Neural progenitor cell (in vitro differentiated cells): ENCODE results near the gene CXCL3. TPM values are rescaled to one million over a fixed set of nuclear protein-coding genes. Genes with fewer than 3 reads are reported as not detected.

Experiments
- DNase-seq: peaks from one replicate; pipeline ENCODE4 v3.0.0-alpha.2; 2016; ENCODE audit warnings: low spot score
- H2AFZ ChIP-seq: fragments of 200-600 bp; sonication (generic); replicated peaks from 2 replicates; pipeline ENCODE4 v1.6.1; 2016; ENCODE audit warnings: antibody characterized with exemption
- H3F3A ChIP-seq: fragments of 200-600 bp; sonication (generic); 2 replicates; pipeline ENCODE4 v1.6.1; 2016; ENCODE audit warnings: antibody characterized with exemption, low read depth
- H3K27ac ChIP-seq: fragments of 200-600 bp; sonication (generic); 2 replicates; pipeline ENCODE4 v1.5.1; 2016; ENCODE audit warnings: mild to moderate bottlenecking
- H3K27me3 ChIP-seq: fragments of 200-600 bp; sonication (generic); 2 replicates; pipeline ENCODE4 v1.6.1; 2016; ENCODE audit warnings: mild to moderate bottlenecking, moderate library complexity
- H3K36me3 ChIP-seq: fragments of 200-600 bp; sonication (generic); 2 replicates; pipeline ENCODE4 v1.5.1; 2016
- H3K4me1 ChIP-seq: fragments of 200-600 bp; sonication (generic); 2 replicates; pipeline ENCODE4 v1.6.1; 2016; ENCODE audit warnings: mixed run types
- H3K4me2 ChIP-seq: fragments of 200-600 bp; sonication (generic); 2 replicates; pipeline ENCODE4 v1.6.1; 2016
- H3K4me3 ChIP-seq: fragments of 200-600 bp; sonication (generic); 2 replicates; pipeline ENCODE4 v1.5.1; 2016
- H3K79me2 ChIP-seq: fragments of 200-600 bp; sonication (generic); 2 replicates; pipeline ENCODE4 v1.6.1; 2016; ENCODE audit warnings: low read depth
- H3K9ac ChIP-seq: fragments of 200-600 bp; sonication (generic); 2 replicates; pipeline ENCODE4 v1.6.1; 2016
- H3K9me3 ChIP-seq: fragments of 200-600 bp; sonication (generic); 2 replicates; pipeline ENCODE4 v1.5.1; 2016; ENCODE audit warnings: low read depth
- H4K20me1 ChIP-seq: fragments of 200-600 bp; sonication (generic); 2 replicates; pipeline ENCODE4 v1.6.1; 2016; ENCODE audit warnings: low read depth
- H3K27ac Mint-ChIP-seq: 3 replicates; pipeline ENCODE4 v1.8.0; 2021; ENCODE audit warnings: mixed read lengths
- H3K27me3 Mint-ChIP-seq: 2 replicates; pipeline ENCODE4 v1.8.0; 2022; ENCODE audit warnings: low read depth, mild to moderate bottlenecking, inconsistent platforms, moderate library complexity, mixed read lengths; ENCODE audit not compliant: insufficient read depth
- H3K36me3 Mint-ChIP-seq: 3 replicates; pipeline ENCODE4 v1.8.0; 2021; ENCODE audit warnings: mixed read lengths
- H3K4me1 Mint-ChIP-seq: 3 replicates; pipeline ENCODE4 v1.8.0; 2021; ENCODE audit warnings: mixed read lengths
- H3K4me3 Mint-ChIP-seq: 3 replicates; pipeline ENCODE4 v1.8.0; 2021; ENCODE audit warnings: mild to moderate bottlenecking, moderate library complexity, mixed read lengths
- H3K9me3 Mint-ChIP-seq: 3 replicates; pipeline ENCODE4 v1.8.0; 2020; ENCODE audit warnings: mixed read lengths
- EZH2 ChIP-seq: fragments of 200-600 bp; sonication (generic); IDR thresholded peaks from 2 replicates; pipeline ENCODE4 v1.6.1; 2017; ENCODE audit warnings: antibody characterized with exemption, mild to moderate bottlenecking, moderate library complexity
- EZH2phosphoT487 ChIP-seq: fragments of 200-600 bp; sonication (generic); IDR thresholded peaks from 2 replicates; pipeline ENCODE4 v1.6.1; 2017; ENCODE audit warnings: antibody characterized with exemption
- total RNA-seq: library from RNA; depleted of rRNA; stranded (reverse); fragments of >200 nt; gene quantifications from 2 replicates; pipeline ENCODE4 v1.2.3, GENCODE V29; 2015; ENCODE audit warnings: low replicate concordance
- TF ChIP-seq, protein P1 (sequence below): fragments of 200-600 bp; sonication (generic); IDR thresholded peaks from 2 replicates; pipeline ENCODE4 v1.5.1; 2017; ENCODE audit warnings: antibody characterized with exemption, mild to moderate bottlenecking

The CXCL3 gene
- total RNA-seq, 1 donor from 2014 or later: 1.5 TPM

DNA sequence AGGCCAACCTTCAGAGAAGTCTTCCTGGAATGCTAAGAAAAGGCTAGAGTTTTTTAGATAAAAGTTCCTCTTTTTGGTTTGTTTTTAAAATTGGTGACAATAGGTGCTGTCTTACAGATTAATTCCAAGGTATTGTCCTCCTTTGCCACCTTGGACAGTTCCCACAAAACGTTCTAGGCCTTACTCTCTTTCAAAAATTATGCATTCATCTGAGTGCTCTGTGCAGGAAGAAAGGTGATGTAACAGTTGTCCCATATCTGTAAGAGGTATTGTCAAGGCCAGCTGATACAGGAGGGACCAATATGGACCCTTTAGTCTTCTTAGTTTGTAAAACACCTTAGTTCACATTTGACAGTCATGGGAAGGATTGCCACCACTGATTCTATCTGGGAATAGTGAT is 24.2 kb downstream of the CXCL3 start:
- Histone ChIP-seq H3K79me2 (no peaks in the 10 kb centered on the region), H4K20me1 (no peaks in the 10 kb centered on the region), H3K4me2 (no peak overlapping the region), H3K9ac (no peak overlapping the region), H2AFZ (no peak overlapping the region), H3K4me3 (no peak overlapping the region), H3K36me3 (no peaks in the 10 kb centered on the region), H3K27ac (no peak overlapping the region), H3K27me3 (no peaks in the 10 kb centered on the region), H3K9me3 (no peaks in the 10 kb centered on the region), H3F3A (no peaks in the 10 kb centered on the region), H3K4me1 (no peaks in the 10 kb centered on the region)
- no peak for DNase-seq
- Mint-ChIP-seq H3K27ac (no peak overlapping the region), H3K36me3 (no peaks in the 10 kb centered on the region), H3K4me3 (no peak overlapping the region), H3K4me1 (no peaks in the 10 kb centered on the region), H3K27me3 (no peaks in the 10 kb centered on the region), H3K9me3 (no peaks in the 10 kb centered on the region)
- TF ChIP-seq, protein P1, sequence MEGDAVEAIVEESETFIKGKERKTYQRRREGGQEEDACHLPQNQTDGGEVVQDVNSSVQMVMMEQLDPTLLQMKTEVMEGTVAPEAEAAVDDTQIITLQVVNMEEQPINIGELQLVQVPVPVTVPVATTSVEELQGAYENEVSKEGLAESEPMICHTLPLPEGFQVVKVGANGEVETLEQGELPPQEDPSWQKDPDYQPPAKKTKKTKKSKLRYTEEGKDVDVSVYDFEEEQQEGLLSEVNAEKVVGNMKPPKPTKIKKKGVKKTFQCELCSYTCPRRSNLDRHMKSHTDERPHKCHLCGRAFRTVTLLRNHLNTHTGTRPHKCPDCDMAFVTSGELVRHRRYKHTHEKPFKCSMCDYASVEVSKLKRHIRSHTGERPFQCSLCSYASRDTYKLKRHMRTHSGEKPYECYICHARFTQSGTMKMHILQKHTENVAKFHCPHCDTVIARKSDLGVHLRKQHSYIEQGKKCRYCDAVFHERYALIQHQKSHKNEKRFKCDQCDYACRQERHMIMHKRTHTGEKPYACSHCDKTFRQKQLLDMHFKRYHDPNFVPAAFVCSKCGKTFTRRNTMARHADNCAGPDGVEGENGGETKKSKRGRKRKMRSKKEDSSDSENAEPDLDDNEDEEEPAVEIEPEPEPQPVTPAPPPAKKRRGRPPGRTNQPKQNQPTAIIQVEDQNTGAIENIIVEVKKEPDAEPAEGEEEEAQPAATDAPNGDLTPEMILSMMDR: no peak
- TF ChIP-seq EZH2phosphoT487 (no peak), EZH2 (no peak)

DNA sequence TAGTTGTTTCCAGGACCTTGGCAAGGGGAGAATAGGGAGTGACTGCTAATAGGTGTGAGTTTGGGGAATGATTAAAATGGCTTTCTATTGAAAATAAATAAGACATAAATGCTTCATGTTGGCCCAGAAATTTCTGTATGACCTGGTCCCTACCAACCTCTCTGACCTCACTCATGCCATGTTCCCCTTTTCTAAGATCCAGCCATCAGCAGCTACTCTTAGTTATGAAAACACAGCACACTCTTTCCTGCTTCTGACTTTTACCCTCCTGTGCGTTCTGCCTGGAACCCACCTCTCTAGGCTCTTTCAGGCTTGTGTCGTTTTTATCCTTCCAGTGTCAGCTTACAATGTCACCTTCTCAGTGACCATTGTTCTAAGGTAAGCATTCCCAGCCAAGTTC is 25.2 kb downstream of the CXCL3 start:
- Histone ChIP-seq H3K27me3 (no peaks in the 10 kb centered on the region), H3K9me3 (no peaks in the 10 kb centered on the region), H3F3A (no peaks in the 10 kb centered on the region), H4K20me1 (no peaks in the 10 kb centered on the region), H3K36me3 (no peaks in the 10 kb centered on the region), H2AFZ (no peak overlapping the region), H3K9ac (no peak overlapping the region), H3K4me3 (no peak overlapping the region), H3K27ac (no peak overlapping the region), H3K4me2 (no peak overlapping the region), H3K4me1 (no peaks in the 10 kb centered on the region), H3K79me2 (no peaks in the 10 kb centered on the region)
- H3K4me1 Mint-ChIP-seq: no peaks in the 10 kb centered on the region
- no peak for DNase-seq
- H3K4me3 Mint-ChIP-seq: no peak overlapping the region
- no peaks in the 10 kb centered on the region for H3K36me3 Mint-ChIP-seq
- TF ChIP-seq EZH2phosphoT487: no peak
- no peak for TF ChIP-seq EZH2
- TF ChIP-seq, protein P1: no peak
- no peak overlapping the region for H3K27ac Mint-ChIP-seq
- no peaks in the 10 kb centered on the region for H3K27me3 Mint-ChIP-seq
- H3K9me3 Mint-ChIP-seq: no peaks in the 10 kb centered on the region

DNA sequence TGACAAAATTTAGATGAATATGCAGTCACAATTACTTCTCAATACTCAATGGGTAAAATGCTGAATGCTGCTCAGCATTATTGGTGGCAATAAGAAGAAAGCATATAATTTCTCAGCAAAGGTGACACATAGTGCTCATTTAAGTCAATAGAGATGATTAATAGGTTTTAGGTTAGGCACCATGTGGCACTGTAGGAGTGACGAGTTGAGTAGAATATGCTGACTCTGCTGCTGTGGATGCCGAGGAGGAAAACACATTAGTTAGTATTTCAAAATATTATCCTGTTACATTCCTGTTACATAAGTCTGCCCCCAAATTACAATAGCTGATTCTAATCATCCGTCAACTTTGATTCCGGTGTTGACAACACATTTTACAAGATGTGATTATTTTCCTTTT is 26.4 kb downstream of the CXCL3 start:
- TF ChIP-seq, protein P1: no peak
- TF ChIP-seq EZH2 (no peak), EZH2phosphoT487 (no peak)
- no peaks in the 10 kb centered on the region for H3K36me3 ChIP-seq
- H3F3A ChIP-seq: no peaks in the 10 kb centered on the region
- H3K4me2 ChIP-seq: no peak overlapping the region
- Mint-ChIP-seq H3K4me3 (no peak overlapping the region), H3K27ac (no peak overlapping the region), H3K9me3 (no peaks in the 10 kb centered on the region), H3K36me3 (no peaks in the 10 kb centered on the region), H3K27me3 (no peaks in the 10 kb centered on the region), H3K4me1 (no peaks in the 10 kb centered on the region)
- no peaks in the 10 kb centered on the region for H4K20me1 ChIP-seq
- H3K4me3 ChIP-seq: no peak overlapping the region
- no peaks in the 10 kb centered on the region for H3K27me3 ChIP-seq
- no peak overlapping the region for H3K9ac ChIP-seq
- H3K79me2 ChIP-seq: no peaks in the 10 kb centered on the region
- no peak for DNase-seq
- no peaks in the 10 kb centered on the region for H3K9me3 ChIP-seq
- no peaks in the 10 kb centered on the region for H3K4me1 ChIP-seq
- H3K27ac ChIP-seq: no peak overlapping the region
- H2AFZ ChIP-seq: no peak overlapping the region
